HEK293 (cell line): ENCODE data around the gene IQCH.

Experiments used
- ZNF274 ChIP-seq, 2 experiments: fragments of 200-500 bp in 1 of 2; fragments of 450-650 bp in 1 of 2; sonication (Bioruptor generic) in 1 of 2; formaldehyde crosslinking in 1 of 2; IDR thresholded peaks; 2 replicates each; pipeline versions ENCODE4 v1.5.1 to v1.6.1; 2014 to 2016; ENCODE audit warnings: borderline replicate concordance in 1 of 2, inconsistent platforms in 1 of 2, low read length in 1 of 2, missing biosample characterization in 1 of 2, missing genetic modification characterization in 1 of 2
- ZNF626 ChIP-seq: fragments of 450-650 bp; sonication (Bioruptor Pico); formaldehyde crosslinking; IDR thresholded peaks from 2 replicates; pipeline ENCODE4 v1.5.1; 2018; ENCODE audit warnings: missing biosample characterization, missing genetic modification characterization, inconsistent platforms
- ZNF629 ChIP-seq: fragments of 450-650 bp; formaldehyde crosslinking; IDR thresholded peaks from 2 replicates; pipeline ENCODE4 v1.5.1; 2017; ENCODE audit warnings: missing biosample characterization, missing genetic modification characterization

GRCh38 chr15:67479781-67480505 lies 225.4 kb downstream of the IQCH start:
- no peak for TF ChIP-seq ZNF629 (tag by site-specific recombination)
- no peak for TF ChIP-seq ZNF626
- TF ChIP-seq ZNF274 (IDR thresholded peaks at IDR 0.05; ENCODE audit: low read length), result no peak
- no peak for TF ChIP-seq ZNF274 (tag by site-specific recombination; IDR thresholded peaks at IDR 0.05; ENCODE audit: borderline replicate concordance)
